NCI-H2081 (cell line): ENCODE results near the gene CNTN2.

Experiments used
- DNase-seq, 2 experiments: peaks; one replicate each; lab custom pipeline; 2025; lab: John Stamatoyannopoulos, UW

The CNTN2 gene

GRCh38 chr1:205072881-205073280 is 29.9 kb downstream of the CNTN2 start:
- no peak for DNase-seq

DNA sequence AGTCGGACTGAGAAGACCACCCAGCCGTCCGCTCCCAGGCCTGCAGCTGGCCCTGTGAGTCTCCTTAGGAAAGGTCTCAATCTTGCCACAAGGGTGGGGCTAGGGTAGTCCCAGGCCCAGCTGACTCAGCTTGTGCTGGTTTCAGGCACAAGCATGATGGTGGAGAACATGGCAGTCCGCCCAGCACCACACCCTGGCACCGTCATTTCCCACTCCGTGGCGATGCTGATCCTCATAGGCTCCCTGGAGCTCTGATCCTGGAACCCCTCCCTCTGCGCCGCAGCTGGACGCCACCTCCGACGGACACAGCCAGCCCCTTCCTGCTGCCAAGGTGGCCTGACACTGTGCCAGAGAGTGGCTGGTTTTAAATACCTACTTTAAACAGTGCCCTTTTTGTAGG is 30.5 kb downstream of the CNTN2 start:
- no peak for DNase-seq

GRCh38 chr1:205074084-205074483 is 31.1 kb downstream of the CNTN2 start:
- DNase-seq, result no peak

GRCh38 chr1:205074513-205074912 is 31.5 kb downstream of the CNTN2 start:
- no peak for DNase-seq

- no peak for DNase-seq
Measured at GRCh38 chr1:205075642-205076155, 32.7 kb downstream of the CNTN2 start.

DNA sequence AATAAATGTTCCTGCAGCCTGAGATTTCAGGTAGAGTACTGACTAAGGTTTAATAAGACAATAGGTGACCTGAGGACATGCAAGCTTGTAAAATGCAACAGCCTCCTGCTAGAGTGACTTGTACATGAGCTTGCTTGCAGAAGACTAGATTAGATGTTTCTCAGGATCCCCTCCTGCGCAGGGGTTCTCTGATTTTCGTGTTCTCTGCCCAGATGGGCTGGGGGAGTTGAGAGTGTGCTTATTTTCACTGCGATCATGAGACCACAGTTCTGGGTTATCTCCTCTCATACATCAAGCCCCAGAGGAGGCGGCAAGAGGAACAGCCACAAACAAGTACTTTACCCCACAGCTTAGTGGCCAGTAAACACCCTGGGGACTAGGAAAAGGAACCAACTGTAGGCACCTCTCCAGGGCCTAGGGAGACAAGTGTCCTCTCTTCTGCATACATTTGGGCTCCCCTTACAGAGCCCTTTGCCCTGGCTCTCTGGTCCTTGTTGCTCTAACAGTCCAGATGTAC is 33.3 kb downstream of the CNTN2 start:
- no peak for DNase-seq

DNA sequence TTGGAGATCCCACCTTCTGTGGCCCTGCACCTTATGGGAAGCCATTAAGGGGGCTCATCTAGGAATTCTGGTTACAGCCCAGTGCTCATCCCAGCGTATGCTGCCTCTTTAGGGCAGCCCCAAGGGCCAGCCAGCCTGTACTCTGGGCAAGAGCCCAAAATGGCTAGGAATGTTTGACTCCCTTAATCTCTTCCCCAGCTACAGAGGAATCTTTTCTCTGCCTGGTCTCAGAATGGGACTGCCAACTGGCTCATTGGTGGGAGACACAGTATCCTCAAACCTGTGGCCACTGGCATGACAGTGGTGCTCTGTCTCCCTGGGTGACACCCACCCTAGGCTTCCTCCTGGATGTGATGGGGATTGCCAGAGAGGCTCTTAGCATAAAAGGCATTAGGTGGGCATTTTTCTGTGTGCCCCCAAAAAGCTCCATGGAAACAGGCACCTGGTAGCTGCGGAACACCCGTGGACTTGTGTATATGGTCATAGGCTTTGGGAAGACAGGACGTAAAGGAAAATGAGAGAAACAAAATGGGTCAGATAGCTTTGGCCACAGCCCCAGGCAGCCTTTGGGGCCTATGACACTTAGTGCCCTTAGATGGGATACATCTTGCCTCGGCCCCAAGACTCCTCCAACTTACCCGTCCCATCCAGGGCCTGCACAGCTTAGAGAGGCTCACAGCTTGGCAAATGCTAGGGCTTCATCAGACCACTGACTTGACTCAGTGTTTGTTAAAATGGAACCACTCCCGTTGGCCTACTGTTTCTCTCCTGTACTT is 34.3 kb downstream of the CNTN2 start:
- no peak for DNase-seq

- DNase-seq, result no peak
Measured at GRCh38 chr1:205077934-205078311, 34.9 kb downstream of the CNTN2 start.

GRCh38 chr1:205082431-205082830 is 39.4 kb downstream of the CNTN2 start:
- no peak for DNase-seq

- DNase-seq, result no peak
Measured at GRCh38 chr1:205084360-205084759, 41.3 kb downstream of the CNTN2 start, which contains the start of gene TMEM81. TMEM81 (minus strand) TSS chr1:205084460; CDS start chr1:205084320, 140 bp downstream.

DNA sequence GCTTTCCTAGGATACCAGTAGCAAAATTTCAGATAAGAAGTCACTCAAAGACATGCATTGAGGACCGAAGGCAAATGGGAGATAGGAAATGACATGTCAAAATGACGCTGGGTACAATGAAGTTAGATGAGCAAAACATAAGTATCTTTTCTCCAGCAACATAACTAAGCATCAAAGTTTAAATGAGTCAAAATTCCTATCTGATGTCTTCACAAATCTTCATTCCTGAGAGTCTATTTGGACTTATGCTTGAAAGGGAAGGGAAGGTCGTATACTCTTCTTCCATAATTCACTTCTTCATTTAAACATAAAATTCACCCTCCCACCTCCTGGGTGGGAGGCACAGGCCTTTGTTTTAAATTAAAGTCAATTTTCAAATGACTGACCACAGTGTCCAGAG is 45.3 kb downstream of the CNTN2 start:
- DNase-seq, result no peak

DNA sequence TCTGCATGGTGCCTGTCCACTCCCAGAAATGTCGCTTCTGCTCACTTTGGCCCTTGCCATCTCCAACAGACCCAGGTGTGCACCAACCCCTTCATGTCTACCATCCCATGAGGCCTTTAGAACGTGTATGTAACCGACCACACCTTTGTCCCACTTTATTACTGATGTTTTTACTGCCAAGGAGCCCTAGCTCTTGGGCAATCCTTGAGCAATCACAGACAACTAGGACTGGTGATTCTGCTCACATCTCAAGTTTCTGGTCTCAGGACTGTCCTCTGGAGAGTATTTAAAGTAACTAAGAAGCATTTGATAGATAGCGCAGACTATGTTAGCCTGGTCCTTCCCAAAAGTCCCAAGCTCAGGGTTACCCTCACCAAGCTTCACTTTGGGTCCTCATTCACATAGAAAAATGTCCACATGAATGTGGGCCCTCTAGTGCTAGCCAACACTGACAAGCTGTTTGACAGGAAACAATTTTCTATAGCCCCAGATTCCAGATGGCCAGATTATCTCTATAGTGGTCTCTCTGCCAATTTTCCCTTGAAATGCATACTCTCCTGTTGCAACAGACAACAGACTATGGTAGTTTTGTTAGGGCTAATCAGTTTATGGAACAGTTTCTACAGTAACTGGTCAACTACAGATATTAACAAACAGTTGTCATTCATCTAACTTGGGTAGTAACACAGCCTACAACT is 48.2 kb downstream of the CNTN2 start:
- DNase-seq, result no peak

DNA sequence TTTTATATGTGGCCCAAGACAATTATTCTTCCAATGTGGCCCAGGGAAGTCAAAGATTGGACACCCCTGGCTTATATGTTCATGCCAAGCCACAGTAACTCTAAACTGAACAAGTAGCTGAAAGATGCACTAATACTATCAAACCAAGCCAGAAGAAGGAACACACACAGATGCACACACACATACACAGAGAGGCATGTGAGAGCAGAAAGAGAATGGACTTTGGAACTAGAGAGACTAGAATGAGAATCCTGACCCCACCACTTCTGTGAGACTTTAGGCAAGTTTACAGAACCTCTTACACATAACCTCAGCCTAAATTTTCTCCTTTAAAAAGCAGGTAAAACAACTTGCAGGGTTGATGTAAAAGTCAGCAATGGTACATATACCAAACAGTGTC is 52.4 kb downstream of the CNTN2 start:
- DNase-seq, result no peak

DNA sequence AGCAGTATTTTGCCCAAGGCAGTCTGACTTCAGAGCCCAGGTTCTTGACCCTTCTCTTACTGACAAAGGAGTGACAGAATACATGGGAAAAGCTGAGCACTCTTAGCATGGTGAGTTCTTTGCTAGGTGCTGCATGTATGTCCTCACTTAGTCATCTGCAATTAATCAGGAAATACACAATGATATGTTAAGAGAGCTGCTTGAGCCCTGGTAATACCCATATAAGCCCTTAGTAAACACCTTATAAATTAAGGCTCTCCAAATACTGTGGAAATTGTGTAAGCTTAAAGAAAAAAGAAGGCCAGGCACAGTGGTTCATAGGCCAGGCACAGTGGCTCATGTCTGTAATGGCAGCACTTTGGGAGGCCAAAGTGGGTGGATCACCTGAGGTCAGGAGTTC is 55.2 kb downstream of the CNTN2 start:
- DNase-seq, result no peak

GRCh38 chr1:205102404-205102803 is 59.4 kb downstream of the CNTN2 start:
- no peak for DNase-seq

DNA sequence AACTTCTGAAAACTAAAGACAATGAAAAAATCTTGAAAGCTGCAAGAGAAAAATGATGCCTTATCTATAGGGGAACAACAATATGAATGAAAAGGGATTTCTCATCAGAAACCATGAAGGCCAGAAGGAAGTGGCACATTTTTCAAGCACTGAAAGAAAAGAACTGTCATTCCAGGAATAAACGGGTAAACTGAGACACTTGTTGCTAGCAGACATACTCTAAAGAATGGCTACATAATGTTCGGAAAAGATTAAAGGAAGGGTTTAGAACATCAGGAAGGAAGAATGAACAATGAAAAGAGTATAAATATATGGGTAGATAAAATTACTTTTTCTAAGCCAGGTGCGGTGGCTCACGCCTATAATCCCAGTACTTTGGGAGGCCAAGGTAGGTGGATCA is 64.3 kb downstream of the CNTN2 start:
- no peak for DNase-seq

- DNase-seq, result no peak
Measured at GRCh38 chr1:205108464-205108863, 65.5 kb downstream of the CNTN2 start.

- no peak for DNase-seq
Measured at GRCh38 chr1:205109269-205109668, 66.3 kb downstream of the CNTN2 start.

GRCh38 chr1:205109711-205110110 is 66.7 kb downstream of the CNTN2 start:
- DNase-seq, result no peak

GRCh38 chr1:205111354-205111753 is 68.3 kb downstream of the CNTN2 start:
- no peak for DNase-seq

- DNase-seq, result no peak
Measured at GRCh38 chr1:205118752-205119151, 75.7 kb downstream of the CNTN2 start.

GRCh38 chr1:205121660-205122488 is 78.9 kb downstream of the CNTN2 start, which contains the start of gene RBBP5:
RBBP5 (minus strand) TSS chr1:205121978; CDS start chr1:205121873, 105 bp downstream.
- DNase-seq, result peak; percentile 97 to 98
